ENCODE measurements around the gene APOBEC4. TPM values are rescaled to one million over a fixed set of nuclear protein-coding genes. Genes with fewer than 3 reads are reported as not detected.

APOBEC4 gene
- total and polyA plus RNA-seq, 4 donors, result 0.66 TPM; not detected in 3

GRCh38 chr1:183598386-183598785, 54.7 kb downstream of the APOBEC4 start:
- Histone ChIP-seq H3K27ac (ENCODE audit: low read depth, low read length) (peak overlapping the region; percentile 33), H3K4me1 (ENCODE audit: control insufficient read depth, insufficient read depth, low read length) (peaks cover 6% of the 10 kb centered on the region), H3K36me3 (ENCODE audit: control insufficient read depth, insufficient read depth, low read length) (no peaks in the 10 kb centered on the region), H3K9me3 (ENCODE audit: control insufficient read depth, insufficient read depth, low read length) (no peaks in the 10 kb centered on the region), H3K27me3 (ENCODE audit: control insufficient read depth, insufficient read depth, low read length) (no peaks in the 10 kb centered on the region), H3K4me3 (ENCODE audit: low read depth, low read length) (no peak overlapping the region)
- DNase-seq (ENCODE audit: low read depth in 4 of 6, low spot score in 6 of 6), result peak in 2 of 6 donors; percentile 5 to 56
- 18% methylated on average over 2 of the region's 2 CpGs for whole genome bisulfite sequencing (ENCODE audit: insufficient coverage)

DNA sequence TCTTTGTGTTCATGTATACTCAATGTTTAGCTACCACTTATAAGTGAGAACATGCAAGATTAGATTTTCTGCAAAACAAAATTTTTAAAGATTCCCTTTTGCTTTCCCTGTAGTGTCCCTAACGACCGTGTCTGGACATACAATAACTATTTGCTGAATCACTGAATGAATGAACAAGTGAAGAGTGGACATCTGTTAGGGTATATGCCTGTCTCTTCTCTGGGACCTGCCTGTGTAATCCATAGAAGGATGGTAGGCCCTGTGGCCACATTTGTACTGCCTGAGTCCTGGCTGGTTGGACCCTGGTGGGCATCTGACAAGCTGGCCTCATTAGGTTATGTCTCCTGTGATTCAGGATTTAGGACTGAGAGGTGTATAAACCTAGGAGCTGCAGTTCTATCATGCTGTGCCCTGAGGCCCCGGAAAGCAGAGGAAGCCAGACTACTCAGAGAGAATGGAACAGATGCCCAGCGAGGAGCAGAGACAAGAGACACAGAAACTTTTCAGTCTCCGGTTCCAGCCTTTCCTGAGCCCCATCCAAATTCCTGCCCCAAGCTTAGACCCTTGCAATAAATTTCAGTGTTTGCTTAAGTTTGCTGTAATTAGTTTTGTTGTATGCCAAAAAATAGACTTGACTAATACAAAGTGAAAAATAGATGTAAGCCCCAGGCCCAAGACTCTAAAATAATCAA, 55.3 kb downstream of the APOBEC4 start:
- DNase-seq (ENCODE audit: low read depth in 4 of 6, low spot score in 6 of 6), result peak in 3 of 6 donors; percentile 18 to 62 (median 19)
- Histone ChIP-seq H3K27ac (ENCODE audit: low read depth, low read length) (peak overlapping the region; percentile 33), H3K4me3 (ENCODE audit: low read depth, low read length) (no peak overlapping the region), H3K27me3 (ENCODE audit: control insufficient read depth, insufficient read depth, low read length) (no peaks in the 10 kb centered on the region), H3K9me3 (ENCODE audit: control insufficient read depth, insufficient read depth, low read length) (no peaks in the 10 kb centered on the region), H3K36me3 (ENCODE audit: control insufficient read depth, insufficient read depth, low read length) (no peaks in the 10 kb centered on the region), H3K4me1 (ENCODE audit: control insufficient read depth, insufficient read depth, low read length) (peaks cover 6% of the 10 kb centered on the region)
- WGBS (ENCODE audit: insufficient coverage), result 17% methylated on average over 2 of the region's 5 CpGs

DNA sequence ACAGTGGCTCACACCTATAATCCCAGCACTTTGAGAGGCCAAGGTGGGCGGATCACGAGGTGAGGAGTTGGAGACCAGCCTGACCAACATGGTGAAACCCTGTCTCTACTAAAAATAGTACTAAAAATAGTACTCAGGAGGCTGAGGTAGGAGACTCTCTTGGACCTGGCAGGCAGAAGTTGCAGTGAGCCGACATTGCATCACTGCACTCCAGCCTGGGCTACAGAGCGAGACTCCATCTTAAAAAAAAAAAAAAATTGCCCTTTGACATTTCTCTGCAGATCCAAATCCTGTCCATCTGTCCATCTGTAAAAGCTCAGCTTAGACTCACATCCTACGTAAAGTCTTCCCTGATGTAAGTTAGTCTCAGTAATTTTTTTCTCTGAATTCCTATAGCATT, 56.6 kb downstream of the APOBEC4 start:
- Histone ChIP-seq H3K4me3 (ENCODE audit: low read depth, low read length) (no peak overlapping the region), H3K36me3 (ENCODE audit: control insufficient read depth, insufficient read depth, low read length) (no peaks in the 10 kb centered on the region), H3K9me3 (ENCODE audit: control insufficient read depth, insufficient read depth, low read length) (no peaks in the 10 kb centered on the region), H3K27ac (ENCODE audit: low read depth, low read length) (no peak overlapping the region), H3K4me1 (ENCODE audit: control insufficient read depth, insufficient read depth, low read length) (peaks cover 6% of the 10 kb centered on the region), H3K27me3 (ENCODE audit: control insufficient read depth, insufficient read depth, low read length) (no peaks in the 10 kb centered on the region)
- DNase-seq (ENCODE audit: low read depth in 4 of 6, low spot score in 6 of 6), result no peak
- WGBS (ENCODE audit: insufficient coverage), result 83% methylated on average over 2 of the region's 5 CpGs

Other genes with a start within 250 kb of the APOBEC4 start
- 10 to 100 TPM; 20.8 to 35.3 TPM for gene NMNAT2, start 234.9 kb downstream of the APOBEC4 start, total RNA-seq
- 10 to 100 TPM; 55.6 to 65.9 TPM for gene NMNAT2, start 234.9 kb downstream of the APOBEC4 start, polyA plus RNA-seq (ENCODE audit: insufficient read length in 2 of 2)
- gene SMG7, start 180.8 kb downstream of the APOBEC4 start, total RNA-seq, result 10 to 100 TPM; 30.5 to 43.0 TPM
- gene SMG7, start 180.8 kb downstream of the APOBEC4 start, polyA plus RNA-seq (ENCODE audit: insufficient read length in 2 of 2), result 10 to 100 TPM; 68.9 to 75.6 TPM
- 10 to 100 TPM in 1 of 2 donors, 1 to 10 TPM in 1; 7.2 to 16.8 TPM for gene NCF2, start 62.9 kb downstream of the APOBEC4 start, total RNA-seq
- 1 to 10 TPM; 2.8 to 3.1 TPM for gene NCF2, start 62.9 kb downstream of the APOBEC4 start, polyA plus RNA-seq (ENCODE audit: insufficient read length in 2 of 2)
- gene ARPC5, start 17.5 kb downstream of the APOBEC4 start, total RNA-seq, result 100 to 1,000 TPM; 143 to 195 TPM
- gene ARPC5, start 17.5 kb downstream of the APOBEC4 start, polyA plus RNA-seq (ENCODE audit: insufficient read length in 2 of 2), result 100 to 1,000 TPM; 132 to 158 TPM
- gene RGL1, start 151.8 kb upstream of the APOBEC4 start, total RNA-seq, result 10 to 100 TPM; 50.7 to 53.4 TPM
- 10 to 100 TPM; 29.8 to 32.9 TPM for gene RGL1, start 151.8 kb upstream of the APOBEC4 start, polyA plus RNA-seq (ENCODE audit: insufficient read length in 2 of 2)